ENCODE results near the gene TBC1D17.

TBC1D17 gene

GRCh38 chr19:49892716-49893115, 15.2 kb downstream of the TBC1D17 start:
- H3K4me3 ChIP-seq (ENCODE audit: low read depth, low read length): no peak overlapping the region
- TF ChIP-seq, protein P1, sequence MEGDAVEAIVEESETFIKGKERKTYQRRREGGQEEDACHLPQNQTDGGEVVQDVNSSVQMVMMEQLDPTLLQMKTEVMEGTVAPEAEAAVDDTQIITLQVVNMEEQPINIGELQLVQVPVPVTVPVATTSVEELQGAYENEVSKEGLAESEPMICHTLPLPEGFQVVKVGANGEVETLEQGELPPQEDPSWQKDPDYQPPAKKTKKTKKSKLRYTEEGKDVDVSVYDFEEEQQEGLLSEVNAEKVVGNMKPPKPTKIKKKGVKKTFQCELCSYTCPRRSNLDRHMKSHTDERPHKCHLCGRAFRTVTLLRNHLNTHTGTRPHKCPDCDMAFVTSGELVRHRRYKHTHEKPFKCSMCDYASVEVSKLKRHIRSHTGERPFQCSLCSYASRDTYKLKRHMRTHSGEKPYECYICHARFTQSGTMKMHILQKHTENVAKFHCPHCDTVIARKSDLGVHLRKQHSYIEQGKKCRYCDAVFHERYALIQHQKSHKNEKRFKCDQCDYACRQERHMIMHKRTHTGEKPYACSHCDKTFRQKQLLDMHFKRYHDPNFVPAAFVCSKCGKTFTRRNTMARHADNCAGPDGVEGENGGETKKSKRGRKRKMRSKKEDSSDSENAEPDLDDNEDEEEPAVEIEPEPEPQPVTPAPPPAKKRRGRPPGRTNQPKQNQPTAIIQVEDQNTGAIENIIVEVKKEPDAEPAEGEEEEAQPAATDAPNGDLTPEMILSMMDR (conservative IDR thresholded peaks at IDR 0.05; ENCODE audit: low read depth, low read length): no peak

GRCh38 chr19:49894011-49894664, 16.6 kb downstream of the TBC1D17 start:
- TF ChIP-seq, protein P1 (conservative IDR thresholded peaks at IDR 0.05; ENCODE audit: low read depth, low read length): no peak
- DNase-seq (ENCODE audit: low read depth): no peak
- no peak overlapping the region for H3K4me3 ChIP-seq (ENCODE audit: low read depth, low read length)

More at GRCh38 chr19:49892716-49893115, 15.2 kb downstream of the TBC1D17 start:
- DNase-seq (ENCODE audit: low read depth): no peak

GRCh38 chr19:49894879-49895565, 17.5 kb downstream of the TBC1D17 start:
- no peak overlapping the region for H3K4me3 ChIP-seq (ENCODE audit: low read depth, low read length)
- TF ChIP-seq, protein P1 (conservative IDR thresholded peaks at IDR 0.05; ENCODE audit: low read depth, low read length): no peak
- no peak for DNase-seq (ENCODE audit: low read depth)

DNA sequence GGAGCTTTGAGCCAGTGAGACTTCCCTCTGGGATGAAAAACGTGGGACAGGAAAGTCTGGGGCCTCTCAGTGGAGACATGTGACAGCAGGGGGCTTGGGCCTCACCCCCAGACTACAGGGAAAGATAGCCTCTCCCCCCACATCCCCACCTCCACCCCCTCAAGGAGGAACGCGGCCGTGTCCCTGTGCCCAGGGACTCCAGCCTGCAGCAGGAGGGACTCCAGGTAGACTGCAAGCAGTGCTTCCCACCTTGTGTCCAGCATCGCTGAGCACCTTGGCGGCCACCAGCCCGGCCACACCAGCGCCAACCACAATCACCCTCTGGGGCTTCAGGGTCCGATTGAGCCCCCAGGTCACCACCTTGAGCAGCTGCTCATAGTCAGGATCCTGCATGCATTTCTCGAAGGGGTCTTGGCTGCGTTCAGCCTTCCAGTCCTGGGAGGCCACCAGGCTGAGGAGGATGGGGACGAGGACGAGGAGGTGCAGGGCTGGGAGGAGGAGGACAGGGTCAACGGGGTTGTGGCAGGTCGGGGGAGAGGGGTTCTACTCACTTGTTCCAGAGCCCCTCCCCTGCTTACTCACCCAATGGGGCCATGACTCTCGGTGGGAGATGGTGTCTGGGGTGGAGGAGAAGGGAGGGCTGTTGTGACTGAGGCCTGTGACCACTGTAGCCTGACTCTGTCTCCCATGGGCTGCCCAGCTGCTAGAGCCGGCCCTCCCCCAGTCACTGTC, 18.2 kb downstream of the TBC1D17 start:
- no peak overlapping the region for H3K4me3 ChIP-seq (ENCODE audit: low read depth, low read length)
- DNase-seq (ENCODE audit: low read depth): no peak
- TF ChIP-seq, protein P1 (conservative IDR thresholded peaks at IDR 0.05; ENCODE audit: low read depth, low read length): no peak

GRCh38 chr19:49896863-49897621, 19.5 kb downstream of the TBC1D17 start, which contains the start of gene IL4I1:
IL4I1 (minus strand) TSS chr19:49896887; CDS start chr19:49896160, 727 bp downstream.
- DNase-seq (ENCODE audit: low read depth): no peak
- TF ChIP-seq, protein P1 (conservative IDR thresholded peaks at IDR 0.05; ENCODE audit: low read depth, low read length): no peak
- H3K4me3 ChIP-seq (ENCODE audit: low read depth, low read length): no peak within 1 kb of the TSS

- TF ChIP-seq, protein P1 (conservative IDR thresholded peaks at IDR 0.05; ENCODE audit: low read depth, low read length): no peak
- no peak overlapping the region for H3K4me3 ChIP-seq (ENCODE audit: low read depth, low read length)
Measured at GRCh38 chr19:49904136-49904535, 26.6 kb downstream of the TBC1D17 start.

More at GRCh38 chr19:49904136-49904535, 26.6 kb downstream of the TBC1D17 start:
- DNase-seq (ENCODE audit: low read depth): no peak
